ENCODE measurements around the gene SLC16A10.

SLC16A10 gene

DNA sequence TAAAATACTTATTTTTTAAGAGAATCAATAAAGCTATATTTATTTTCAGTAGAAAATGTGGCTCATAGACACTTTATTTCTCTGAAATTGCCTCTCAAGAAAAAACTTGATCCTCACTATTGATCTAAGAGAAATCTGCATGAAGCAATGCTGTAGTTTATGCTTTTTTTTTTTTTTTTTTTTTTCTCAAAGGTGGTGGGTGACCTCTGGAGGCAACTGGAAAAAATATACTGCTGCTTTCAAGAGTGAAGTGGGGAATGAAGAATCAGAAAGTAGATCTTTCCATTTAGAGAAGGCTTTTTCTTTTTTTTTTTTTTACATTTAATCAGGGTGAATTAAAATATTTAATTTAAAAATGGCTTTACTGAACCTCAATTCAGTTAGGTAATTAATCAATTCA lies 169.3 kb downstream of the SLC16A10 start:
- H3K36me3 Mint-ChIP-seq (ENCODE audit: low read depth): no peaks in the 10 kb centered on the region
- H3K9me3 Mint-ChIP-seq: no peaks in the 10 kb centered on the region
- H3K4me1 Mint-ChIP-seq: peaks cover 32% of the 10 kb centered on the region
- H3K4me3 Mint-ChIP-seq: no peak overlapping the region
- TF ChIP-seq, protein P1, sequence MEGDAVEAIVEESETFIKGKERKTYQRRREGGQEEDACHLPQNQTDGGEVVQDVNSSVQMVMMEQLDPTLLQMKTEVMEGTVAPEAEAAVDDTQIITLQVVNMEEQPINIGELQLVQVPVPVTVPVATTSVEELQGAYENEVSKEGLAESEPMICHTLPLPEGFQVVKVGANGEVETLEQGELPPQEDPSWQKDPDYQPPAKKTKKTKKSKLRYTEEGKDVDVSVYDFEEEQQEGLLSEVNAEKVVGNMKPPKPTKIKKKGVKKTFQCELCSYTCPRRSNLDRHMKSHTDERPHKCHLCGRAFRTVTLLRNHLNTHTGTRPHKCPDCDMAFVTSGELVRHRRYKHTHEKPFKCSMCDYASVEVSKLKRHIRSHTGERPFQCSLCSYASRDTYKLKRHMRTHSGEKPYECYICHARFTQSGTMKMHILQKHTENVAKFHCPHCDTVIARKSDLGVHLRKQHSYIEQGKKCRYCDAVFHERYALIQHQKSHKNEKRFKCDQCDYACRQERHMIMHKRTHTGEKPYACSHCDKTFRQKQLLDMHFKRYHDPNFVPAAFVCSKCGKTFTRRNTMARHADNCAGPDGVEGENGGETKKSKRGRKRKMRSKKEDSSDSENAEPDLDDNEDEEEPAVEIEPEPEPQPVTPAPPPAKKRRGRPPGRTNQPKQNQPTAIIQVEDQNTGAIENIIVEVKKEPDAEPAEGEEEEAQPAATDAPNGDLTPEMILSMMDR (IDR thresholded peaks at IDR 0.05; ENCODE audit: unreplicated experiment in 3 of 3): peak in 2 of 3 experiments; percentile 17 to 33
- peak overlapping the region in 1 of 3 experiments; percentile 30 for H3K27ac Mint-ChIP-seq
- H3K27me3 Mint-ChIP-seq (ENCODE audit: low read depth): peaks cover 19% of the 10 kb centered on the region

DNA sequence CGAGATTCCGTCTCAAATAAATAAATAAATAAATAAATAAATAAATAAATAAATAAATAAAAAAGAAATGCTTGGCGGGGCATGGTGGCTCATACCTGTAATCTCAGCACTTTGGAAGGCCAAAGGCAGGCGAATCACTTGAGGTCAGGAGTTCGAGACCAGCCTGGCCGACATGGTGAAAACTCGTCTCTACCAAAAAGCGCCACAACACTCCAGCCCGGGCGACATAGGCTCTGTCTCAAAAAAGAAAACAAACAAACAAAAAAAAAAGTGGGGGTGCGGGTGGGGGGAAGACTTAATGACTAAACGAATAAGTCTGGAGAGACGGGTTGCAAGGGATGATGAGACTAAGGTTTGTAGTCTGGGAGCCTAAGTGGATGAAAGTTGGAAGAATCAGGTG lies 170.7 kb downstream of the SLC16A10 start:
- no peak overlapping the region for H3K27ac Mint-ChIP-seq
- TF ChIP-seq, protein P1 (IDR thresholded peaks at IDR 0.05; ENCODE audit: unreplicated experiment in 3 of 3): no peak
- peaks cover 32% of the 10 kb centered on the region for H3K4me1 Mint-ChIP-seq
- H3K9me3 Mint-ChIP-seq: no peaks in the 10 kb centered on the region
- peaks cover 3% of the 10 kb centered on the region for H3K36me3 Mint-ChIP-seq (ENCODE audit: low read depth)
- peaks cover 19% of the 10 kb centered on the region for H3K27me3 Mint-ChIP-seq (ENCODE audit: low read depth)
- H3K4me3 Mint-ChIP-seq: no peak overlapping the region

DNA sequence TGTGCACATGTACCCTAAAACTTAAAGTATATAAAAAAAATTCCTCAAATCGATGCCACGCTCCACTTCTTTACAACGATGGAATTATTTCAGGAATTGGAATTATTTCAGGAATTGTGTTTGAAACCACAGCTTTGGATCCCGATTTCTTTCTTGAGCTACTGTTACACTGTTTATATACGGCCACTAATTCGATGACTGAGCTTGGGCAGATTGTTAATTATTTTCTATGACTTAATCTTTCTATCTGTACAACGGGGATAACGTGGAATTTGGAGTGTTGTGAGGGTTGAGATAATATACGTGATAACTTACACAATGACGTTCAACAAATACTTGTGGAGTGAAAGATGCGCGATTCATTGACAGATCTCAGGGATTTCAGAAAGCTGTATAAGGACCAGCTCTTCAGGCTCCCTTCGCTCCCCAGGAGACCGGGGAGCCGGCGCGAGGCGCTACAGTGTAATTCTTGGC lies 171.3 kb downstream of the SLC16A10 start:
- peaks cover 19% of the 10 kb centered on the region for H3K27me3 Mint-ChIP-seq (ENCODE audit: low read depth)
- peaks cover 27% of the 10 kb centered on the region for H3K4me1 Mint-ChIP-seq
- H3K9me3 Mint-ChIP-seq: no peaks in the 10 kb centered on the region
- TF ChIP-seq, protein P1 (IDR thresholded peaks at IDR 0.05; ENCODE audit: unreplicated experiment in 3 of 3): no peak
- peak overlapping the region; percentile 40 to 68 (median 60) for H3K27ac Mint-ChIP-seq
- peaks cover 5% of the 10 kb centered on the region for H3K36me3 Mint-ChIP-seq (ENCODE audit: low read depth)
- peak overlapping the region; percentile 81 to 86 (median 84) for H3K4me3 Mint-ChIP-seq

DNA sequence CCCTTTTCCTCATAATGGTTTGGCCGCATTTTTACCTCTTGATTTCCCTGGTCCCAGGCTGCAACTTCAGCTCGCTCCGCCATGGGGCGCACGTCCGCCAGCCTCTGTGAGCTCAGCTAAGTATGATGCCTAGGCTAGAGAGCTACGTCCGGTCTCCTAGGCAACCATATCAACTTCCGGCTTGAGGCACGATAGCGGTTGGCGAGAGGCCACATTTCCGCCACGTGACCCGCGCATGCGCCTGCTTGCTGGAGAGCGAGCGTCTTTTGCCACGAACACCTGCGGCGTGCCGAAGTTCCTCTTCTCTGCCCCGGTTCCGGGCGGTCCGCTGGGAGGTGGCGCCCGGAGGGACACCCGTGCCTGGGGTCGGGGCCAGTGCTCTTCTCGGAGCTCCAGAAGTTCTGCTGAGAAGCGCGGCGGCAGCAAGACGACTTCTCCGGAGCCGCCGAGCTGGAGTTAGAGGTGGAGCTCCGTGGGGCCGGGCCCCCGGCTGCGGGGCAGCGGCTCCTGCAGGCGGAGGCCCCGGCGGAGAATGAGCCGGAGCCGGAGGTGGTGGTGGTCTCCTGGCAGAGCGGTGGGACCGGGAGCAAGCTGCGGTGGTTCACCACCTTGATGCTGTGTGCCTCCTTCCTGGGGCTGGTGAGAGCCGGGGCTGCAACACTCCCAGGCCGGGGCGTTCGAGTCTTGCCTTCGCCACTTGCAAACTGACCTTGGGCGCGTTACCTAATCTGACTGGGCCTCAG lies 172.0 kb downstream of the SLC16A10 start:
- Mint-ChIP-seq H3K4me3 (peak overlapping the region; percentile 81 to 86 (median 84)), H3K9me3 (no peaks in the 10 kb centered on the region), H3K36me3 (ENCODE audit: low read depth) (peaks cover 10% of the 10 kb centered on the region), H3K4me1 (peaks cover 21% of the 10 kb centered on the region), H3K27me3 (ENCODE audit: low read depth) (peaks cover 15% of the 10 kb centered on the region), H3K27ac (peak overlapping the region; percentile 40 to 68 (median 60))
- TF ChIP-seq, protein P1 (IDR thresholded peaks at IDR 0.05; ENCODE audit: unreplicated experiment in 3 of 3): peak; percentile 87 to 95 (median 94)

DNA sequence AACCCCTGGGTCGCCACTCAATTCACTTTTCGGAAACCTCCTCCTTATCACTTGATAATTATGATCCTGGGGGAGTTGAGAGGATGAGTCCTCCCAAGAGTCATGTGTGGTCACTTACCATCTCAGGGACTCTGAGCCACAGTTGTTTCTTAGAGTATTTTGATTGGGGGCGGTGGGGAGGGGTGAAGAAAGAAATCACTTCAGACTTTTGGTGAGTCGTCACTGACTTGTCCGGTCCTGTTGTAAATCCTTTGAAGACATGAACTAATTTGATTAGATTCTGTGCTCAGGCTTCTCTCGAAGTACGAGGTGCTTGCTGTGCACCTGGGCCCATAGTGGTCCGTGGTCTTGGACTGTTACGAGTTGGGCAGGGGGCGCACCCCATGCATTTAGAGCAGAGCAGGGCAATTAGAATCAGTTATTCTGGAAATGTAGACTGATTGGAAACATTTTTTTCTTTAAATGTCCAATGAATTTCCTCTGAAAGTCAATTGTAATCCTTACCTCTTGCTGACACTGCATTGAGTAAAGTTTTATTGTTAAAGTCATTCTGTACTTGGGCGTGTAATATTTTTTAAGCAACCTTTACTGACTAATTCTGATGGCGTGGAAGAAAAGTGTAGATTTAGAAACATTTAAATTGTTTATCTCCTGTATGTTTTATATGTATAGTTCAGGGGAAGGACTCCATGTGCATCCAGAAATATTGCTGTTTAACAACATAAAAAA lies 173.4 kb downstream of the SLC16A10 start:
- H3K4me1 Mint-ChIP-seq: peaks cover 19% of the 10 kb centered on the region
- TF ChIP-seq, protein P1 (IDR thresholded peaks at IDR 0.05; ENCODE audit: unreplicated experiment in 3 of 3): no peak
- H3K27me3 Mint-ChIP-seq (ENCODE audit: low read depth): peaks cover 6% of the 10 kb centered on the region
- peaks cover 19% of the 10 kb centered on the region for H3K36me3 Mint-ChIP-seq (ENCODE audit: low read depth)
- H3K27ac Mint-ChIP-seq: no peak overlapping the region
- H3K9me3 Mint-ChIP-seq: no peaks in the 10 kb centered on the region
- H3K4me3 Mint-ChIP-seq: peak overlapping the region; percentile 81 to 86 (median 84)

Measured in nephron (organoid).